Activated naive CD8-positive, alpha-beta T cell treated with anti-CD3 and anti-CD28 coated beads for 36 hours (primary cell): ENCODE measurements around the gene CYP2B6. TPM values are rescaled to one million over a fixed set of nuclear protein-coding genes. Genes with fewer than 3 reads are reported as not detected.
"Not testable (repeated sequence)": the region's sequence is repeated elsewhere in the genome, so short reads cannot be mapped to it uniquely, and the experiment has no call there.

Source experiments
- DNase-seq: peaks from one replicate; pipeline ENCODE4 v3.0.0; 2021
- H3K27ac Mint-ChIP-seq: one replicate; pipeline ENCODE4 v1.8.0; 2022; ENCODE audit warnings: mild to moderate bottlenecking, moderate library complexity, mixed read lengths
- H3K27me3 Mint-ChIP-seq: one replicate; pipeline ENCODE4 v1.8.0; 2022; ENCODE audit warnings: mild to moderate bottlenecking, mixed read lengths
- H3K36me3 Mint-ChIP-seq: one replicate; pipeline ENCODE4 v1.8.0; 2021; ENCODE audit warnings: mild to moderate bottlenecking, mixed read lengths
- H3K4me1 Mint-ChIP-seq: one replicate; pipeline ENCODE4 v1.8.0; 2021; ENCODE audit warnings: mixed read lengths
- H3K4me3 Mint-ChIP-seq: one replicate; pipeline ENCODE4 v1.8.0; 2022; ENCODE audit warnings: mild to moderate bottlenecking, moderate library complexity, mixed read lengths
- H3K9me3 Mint-ChIP-seq: one replicate; pipeline ENCODE4 v1.8.0; 2022; ENCODE audit warnings: mixed read lengths
- total RNA-seq, 2 experiments: library from RNA; stranded (reverse); gene quantifications; one replicate each; pipeline ENCODE4 v1.2.3, GENCODE V29; 2021

CYP2B6 gene
- total RNA-seq, 2 experiments from 2014 or later, result not detected

GRCh38 chr19:41045095-41045494 lies 54.0 kb downstream of the CYP2B6 start:
- H3K27ac Mint-ChIP-seq, H3K4me3 Mint-ChIP-seq, DNase-seq, H3K36me3 Mint-ChIP-seq, H3K9me3 Mint-ChIP-seq, H3K4me1 Mint-ChIP-seq: not testable (repeated sequence)
- peaks cover 11% of the 10 kb centered on the region for H3K27me3 Mint-ChIP-seq

GRCh38 chr19:41050426-41050825 lies 59.3 kb downstream of the CYP2B6 start:
- no peak for DNase-seq
- Mint-ChIP-seq H3K9me3 (no peaks in the 10 kb centered on the region), H3K27ac (no peak overlapping the region), H3K4me1 (no peaks in the 10 kb centered on the region), H3K4me3 (no peak overlapping the region), H3K36me3 (no peaks in the 10 kb centered on the region), H3K27me3 (peaks cover 20% of the 10 kb centered on the region)

- DNase-seq, H3K27ac Mint-ChIP-seq, H3K9me3 Mint-ChIP-seq, H3K36me3 Mint-ChIP-seq, H3K4me1 Mint-ChIP-seq, H3K4me3 Mint-ChIP-seq: not testable (repeated sequence)
- H3K27me3 Mint-ChIP-seq, result peaks cover 19% of the 10 kb centered on the region
Measured at GRCh38 chr19:41052162-41052561, 61.1 kb downstream of the CYP2B6 start.

GRCh38 chr19:41053331-41053730 lies 62.2 kb downstream of the CYP2B6 start:
- not testable (repeated sequence) for DNase-seq, H3K36me3 Mint-ChIP-seq, H3K4me1 Mint-ChIP-seq, H3K4me3 Mint-ChIP-seq, H3K27ac Mint-ChIP-seq, H3K9me3 Mint-ChIP-seq
- H3K27me3 Mint-ChIP-seq, result peaks cover 23% of the 10 kb centered on the region

- Mint-ChIP-seq H3K9me3 (no peaks in the 10 kb centered on the region), H3K4me1 (no peaks in the 10 kb centered on the region), H3K4me3 (no peak overlapping the region), H3K36me3 (no peaks in the 10 kb centered on the region), H3K27ac (no peak overlapping the region), H3K27me3 (peaks cover 19% of the 10 kb centered on the region)
- no peak for DNase-seq
Measured at GRCh38 chr19:41064974-41065569, 74.0 kb downstream of the CYP2B6 start.

Other genes starting within 250 kb of the CYP2B6 start
- 10 to 100 TPM; 13.8 to 15.6 TPM for gene ACTMAP, start 240.8 kb upstream of the CYP2B6 start, total RNA-seq
- 100 to 1,000 TPM; 237 to 252 TPM for gene SNRPA, start 240.1 kb upstream of the CYP2B6 start, total RNA-seq
- gene MIA, start 215.8 kb upstream of the CYP2B6 start, total RNA-seq, result not detected
- 10 to 100 TPM; 26.0 to 27.2 TPM for gene RAB4B, start 213.0 kb upstream of the CYP2B6 start, total RNA-seq
- 100 to 1,000 TPM in 1 of 2 experiments, 10 to 100 TPM in 1; 97.2 to 100 TPM for gene EGLN2, start 192.1 kb upstream of the CYP2B6 start, total RNA-seq
- under 1 TPM in 1 of 2 experiments, not detected in 1; 0.27 TPM for gene CYP2A6, start 140.8 kb upstream of the CYP2B6 start, total RNA-seq
- not detected for gene CYP2A7, start 109.1 kb upstream of the CYP2B6 start, total RNA-seq
- not detected for gene CYP2A13, start 97.2 kb downstream of the CYP2B6 start, total RNA-seq
- gene CYP2F1, start 123.2 kb downstream of the CYP2B6 start, total RNA-seq, result not detected
- gene CYP2S1, start 201.9 kb downstream of the CYP2B6 start, total RNA-seq, result under 1 TPM; 0.27 to 0.32 TPM
- under 1 TPM; 0.41 to 0.42 TPM for gene AXL, start 227.9 kb downstream of the CYP2B6 start, total RNA-seq